ENCODE results near the gene SERPINB6. TPM values are rescaled to one million over a fixed set of nuclear protein-coding genes. Genes with fewer than 3 reads are reported as not detected.

Gene SERPINB6
- total and polyA plus RNA-seq, 9 of the 15 experiments (the other 6 are each of a cell fraction or from before 2014, with no cell fraction given), result 86.6 to 211 (median 143) TPM

DNA sequence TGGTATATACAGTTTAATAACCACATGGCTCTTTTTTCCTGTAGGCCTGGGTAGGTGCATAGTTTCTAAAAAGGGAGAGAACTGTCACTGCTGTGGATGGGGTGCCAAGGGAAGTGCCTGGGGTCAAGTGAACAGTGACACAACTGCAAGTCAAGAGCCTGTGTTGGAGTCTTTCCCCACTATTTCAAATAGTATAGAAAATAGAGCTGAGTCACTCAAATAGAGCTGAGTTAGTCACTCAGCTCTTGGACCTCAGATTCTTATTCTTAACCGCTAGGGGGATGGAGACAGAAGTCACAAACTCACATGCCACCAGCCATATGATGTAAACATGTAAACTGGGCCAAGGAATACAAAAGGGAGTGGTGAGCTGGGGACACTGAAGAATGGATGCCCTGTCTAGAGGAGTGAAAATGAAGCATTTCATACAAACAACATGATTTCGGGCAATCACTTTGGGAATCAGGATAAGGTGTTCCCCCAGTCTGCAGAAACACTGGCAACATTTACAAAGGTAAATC is 30.5 kb upstream of the SERPINB6 start (continued):
- TF ChIP-seq, protein P1, sequence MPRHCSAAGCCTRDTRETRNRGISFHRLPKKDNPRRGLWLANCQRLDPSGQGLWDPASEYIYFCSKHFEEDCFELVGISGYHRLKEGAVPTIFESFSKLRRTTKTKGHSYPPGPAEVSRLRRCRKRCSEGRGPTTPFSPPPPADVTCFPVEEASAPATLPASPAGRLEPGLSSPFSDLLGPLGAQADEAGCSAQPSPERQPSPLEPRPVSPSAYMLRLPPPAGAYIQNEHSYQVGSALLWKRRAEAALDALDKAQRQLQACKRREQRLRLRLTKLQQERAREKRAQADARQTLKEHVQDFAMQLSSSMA (CRISPR knock-in tag; IDR thresholded peaks at IDR 0.05), result no peak
- TF ChIP-seq, protein P2, sequence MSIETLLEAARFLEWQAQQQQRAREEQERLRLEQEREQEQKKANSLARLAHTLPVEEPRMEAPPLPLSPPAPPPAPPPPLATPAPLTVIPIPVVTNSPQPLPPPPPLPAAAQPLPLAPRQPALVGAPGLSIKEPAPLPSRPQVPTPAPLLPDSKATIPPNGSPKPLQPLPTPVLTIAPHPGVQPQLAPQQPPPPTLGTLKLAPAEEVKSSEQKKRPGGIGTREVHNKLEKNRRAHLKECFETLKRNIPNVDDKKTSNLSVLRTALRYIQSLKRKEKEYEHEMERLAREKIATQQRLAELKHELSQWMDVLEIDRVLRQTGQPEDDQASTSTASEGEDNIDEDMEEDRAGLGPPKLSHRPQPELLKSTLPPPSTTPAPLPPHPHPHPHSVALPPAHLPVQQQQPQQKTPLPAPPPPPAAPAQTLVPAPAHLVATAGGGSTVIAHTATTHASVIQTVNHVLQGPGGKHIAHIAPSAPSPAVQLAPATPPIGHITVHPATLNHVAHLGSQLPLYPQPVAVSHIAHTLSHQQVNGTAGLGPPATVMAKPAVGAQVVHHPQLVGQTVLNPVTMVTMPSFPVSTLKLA (conservative IDR thresholded peaks at IDR 0.05), result peak; percentile 98 to 99
- TF ChIP-seq, protein P3, sequence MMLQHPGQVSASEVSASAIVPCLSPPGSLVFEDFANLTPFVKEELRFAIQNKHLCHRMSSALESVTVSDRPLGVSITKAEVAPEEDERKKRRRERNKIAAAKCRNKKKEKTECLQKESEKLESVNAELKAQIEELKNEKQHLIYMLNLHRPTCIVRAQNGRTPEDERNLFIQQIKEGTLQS (IDR thresholded peaks at IDR 0.05), result peak; percentile 89
- TF ChIP-seq, protein P3 (CRISPR knock-in tag; conservative IDR thresholded peaks at IDR 0.05), result no peak; the same call in 1 of the 2 replicates
- TF ChIP-seq, protein P4, sequence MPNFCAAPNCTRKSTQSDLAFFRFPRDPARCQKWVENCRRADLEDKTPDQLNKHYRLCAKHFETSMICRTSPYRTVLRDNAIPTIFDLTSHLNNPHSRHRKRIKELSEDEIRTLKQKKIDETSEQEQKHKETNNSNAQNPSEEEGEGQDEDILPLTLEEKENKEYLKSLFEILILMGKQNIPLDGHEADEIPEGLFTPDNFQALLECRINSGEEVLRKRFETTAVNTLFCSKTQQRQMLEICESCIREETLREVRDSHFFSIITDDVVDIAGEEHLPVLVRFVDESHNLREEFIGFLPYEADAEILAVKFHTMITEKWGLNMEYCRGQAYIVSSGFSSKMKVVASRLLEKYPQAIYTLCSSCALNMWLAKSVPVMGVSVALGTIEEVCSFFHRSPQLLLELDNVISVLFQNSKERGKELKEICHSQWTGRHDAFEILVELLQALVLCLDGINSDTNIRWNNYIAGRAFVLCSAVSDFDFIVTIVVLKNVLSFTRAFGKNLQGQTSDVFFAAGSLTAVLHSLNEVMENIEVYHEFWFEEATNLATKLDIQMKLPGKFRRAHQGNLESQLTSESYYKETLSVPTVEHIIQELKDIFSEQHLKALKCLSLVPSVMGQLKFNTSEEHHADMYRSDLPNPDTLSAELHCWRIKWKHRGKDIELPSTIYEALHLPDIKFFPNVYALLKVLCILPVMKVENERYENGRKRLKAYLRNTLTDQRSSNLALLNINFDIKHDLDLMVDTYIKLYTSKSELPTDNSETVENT (CRISPR knock-in tag; IDR thresholded peaks at IDR 0.05), result no peak
- peak; percentile 76 to 86; a peak in 3 of 4 replicates for TF ChIP-seq TRIM24 (IDR thresholded peaks at IDR 0.05)
- no peak for TF ChIP-seq COPS2 (conservative IDR thresholded peaks at IDR 0.05)
- TF ChIP-seq ZNF764 (CRISPR knock-in tag; IDR thresholded peaks at IDR 0.05; ENCODE audit: low read depth), result no peak
- TF ChIP-seq, protein P5, sequence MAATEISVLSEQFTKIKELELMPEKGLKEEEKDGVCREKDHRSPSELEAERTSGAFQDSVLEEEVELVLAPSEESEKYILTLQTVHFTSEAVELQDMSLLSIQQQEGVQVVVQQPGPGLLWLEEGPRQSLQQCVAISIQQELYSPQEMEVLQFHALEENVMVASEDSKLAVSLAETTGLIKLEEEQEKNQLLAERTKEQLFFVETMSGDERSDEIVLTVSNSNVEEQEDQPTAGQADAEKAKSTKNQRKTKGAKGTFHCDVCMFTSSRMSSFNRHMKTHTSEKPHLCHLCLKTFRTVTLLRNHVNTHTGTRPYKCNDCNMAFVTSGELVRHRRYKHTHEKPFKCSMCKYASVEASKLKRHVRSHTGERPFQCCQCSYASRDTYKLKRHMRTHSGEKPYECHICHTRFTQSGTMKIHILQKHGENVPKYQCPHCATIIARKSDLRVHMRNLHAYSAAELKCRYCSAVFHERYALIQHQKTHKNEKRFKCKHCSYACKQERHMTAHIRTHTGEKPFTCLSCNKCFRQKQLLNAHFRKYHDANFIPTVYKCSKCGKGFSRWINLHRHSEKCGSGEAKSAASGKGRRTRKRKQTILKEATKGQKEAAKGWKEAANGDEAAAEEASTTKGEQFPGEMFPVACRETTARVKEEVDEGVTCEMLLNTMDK (IDR thresholded peaks at IDR 0.05; ENCODE audit: borderline replicate concordance, insufficient read depth, low read depth, low read length, poor library complexity, severe bottlenecking), result peak; percentile 81
- no peak for TF ChIP-seq BRCA1 (IDR thresholded peaks at IDR 0.05)
- TF ChIP-seq BRCA1 (CRISPR knock-in tag; IDR thresholded peaks at IDR 0.05), result no peak
- TF ChIP-seq, protein P6, sequence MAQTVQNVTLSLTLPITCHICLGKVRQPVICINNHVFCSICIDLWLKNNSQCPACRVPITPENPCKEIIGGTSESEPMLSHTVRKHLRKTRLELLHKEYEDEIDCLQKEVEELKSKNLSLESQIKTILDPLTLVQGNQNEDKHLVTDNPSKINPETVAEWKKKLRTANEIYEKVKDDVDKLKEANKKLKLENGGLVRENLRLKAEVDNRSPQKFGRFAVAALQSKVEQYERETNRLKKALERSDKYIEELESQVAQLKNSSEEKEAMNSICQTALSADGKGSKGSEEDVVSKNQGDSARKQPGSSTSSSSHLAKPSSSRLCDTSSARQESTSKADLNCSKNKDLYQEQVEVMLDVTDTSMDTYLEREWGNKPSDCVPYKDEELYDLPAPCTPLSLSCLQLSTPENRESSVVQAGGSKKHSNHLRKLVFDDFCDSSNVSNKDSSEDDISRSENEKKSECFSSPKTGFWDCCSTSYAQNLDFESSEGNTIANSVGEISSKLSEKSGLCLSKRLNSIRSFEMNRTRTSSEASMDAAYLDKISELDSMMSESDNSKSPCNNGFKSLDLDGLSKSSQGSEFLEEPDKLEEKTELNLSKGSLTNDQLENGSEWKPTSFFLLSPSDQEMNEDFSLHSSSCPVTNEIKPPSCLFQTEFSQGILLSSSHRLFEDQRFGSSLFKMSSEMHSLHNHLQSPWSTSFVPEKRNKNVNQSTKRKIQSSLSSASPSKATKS (CRISPR knock-in tag; IDR thresholded peaks at IDR 0.05), result no peak
- TF ChIP-seq NFE2 (IDR thresholded peaks at IDR 0.05; ENCODE audit: low read depth), result peak; percentile 100
- TF ChIP-seq SRSF1 (IDR thresholded peaks at IDR 0.05; ENCODE audit: low read depth, low read length), result no peak
- TF ChIP-seq, protein P7, sequence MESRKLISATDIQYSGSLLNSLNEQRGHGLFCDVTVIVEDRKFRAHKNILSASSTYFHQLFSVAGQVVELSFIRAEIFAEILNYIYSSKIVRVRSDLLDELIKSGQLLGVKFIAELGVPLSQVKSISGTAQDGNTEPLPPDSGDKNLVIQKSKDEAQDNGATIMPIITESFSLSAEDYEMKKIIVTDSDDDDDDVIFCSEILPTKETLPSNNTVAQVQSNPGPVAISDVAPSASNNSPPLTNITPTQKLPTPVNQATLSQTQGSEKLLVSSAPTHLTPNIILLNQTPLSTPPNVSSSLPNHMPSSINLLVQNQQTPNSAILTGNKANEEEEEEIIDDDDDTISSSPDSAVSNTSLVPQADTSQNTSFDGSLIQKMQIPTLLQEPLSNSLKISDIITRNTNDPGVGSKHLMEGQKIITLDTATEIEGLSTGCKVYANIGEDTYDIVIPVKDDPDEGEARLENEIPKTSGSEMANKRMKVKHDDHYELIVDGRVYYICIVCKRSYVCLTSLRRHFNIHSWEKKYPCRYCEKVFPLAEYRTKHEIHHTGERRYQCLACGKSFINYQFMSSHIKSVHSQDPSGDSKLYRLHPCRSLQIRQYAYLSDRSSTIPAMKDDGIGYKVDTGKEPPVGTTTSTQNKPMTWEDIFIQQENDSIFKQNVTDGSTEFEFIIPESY (CRISPR knock-in tag; IDR thresholded peaks at IDR 0.05), result 0 out of 2 replicates have a peak, but pooled peaks have one; percentile 29

All from K562 (cell line).